Neutrophil (primary cell): ENCODE results near the gene MCAT.

Experiments
- H3K27ac ChIP-seq: fragments of 200-600 bp; sonication (generic); 2 replicates; pipeline ENCODE4 v1.5.1; 2016; ENCODE audit warnings: mild to moderate bottlenecking, moderate library complexity
- H3K27me3 ChIP-seq: fragments of 200-600 bp; sonication (generic); 2 replicates; pipeline ENCODE4 v1.6.0; 2016; ENCODE audit warnings: mild to moderate bottlenecking
- H3K36me3 ChIP-seq: fragments of 200-600 bp; sonication (generic); 2 replicates; pipeline ENCODE4 v1.5.1; 2017
- H3K4me1 ChIP-seq, 2 experiments: fragments of 200-600 bp in 1 of 2; sonication (generic) in 1 of 2; 1 replicate in 1 of 2; 2 replicates in 1 of 2; pipeline versions ENCODE4 v1.5.1 to v1.6.1; 2013 to 2016; ENCODE audit warnings: low read depth in 1 of 2, low read length in 1 of 2, mild to moderate bottlenecking in 1 of 2, moderate library complexity in 1 of 2; ENCODE audit not compliant: control insufficient read depth in 1 of 2, insufficient read depth in 1 of 2
- H3K4me3 ChIP-seq, 2 experiments: fragments of 200-600 bp in 1 of 2; sonication (generic) in 1 of 2; 1 replicate in 1 of 2; 2 replicates in 1 of 2; pipeline ENCODE4 v1.5.1; 2013 to 2016; ENCODE audit warnings: low read depth in 1 of 2, low read length in 1 of 2, mild to moderate bottlenecking in 1 of 2, moderate library complexity in 1 of 2
- H3K9me3 ChIP-seq: fragments of 200-600 bp; sonication (generic); 2 replicates; pipeline ENCODE4 v1.5.1; 2016
- CTCF ChIP-seq: fragments of 200-600 bp; sonication (generic); IDR thresholded peaks from 2 replicates; pipeline ENCODE4 v1.5.1; 2016; ENCODE audit warnings: antibody characterized with exemption

MCAT gene

DNA sequence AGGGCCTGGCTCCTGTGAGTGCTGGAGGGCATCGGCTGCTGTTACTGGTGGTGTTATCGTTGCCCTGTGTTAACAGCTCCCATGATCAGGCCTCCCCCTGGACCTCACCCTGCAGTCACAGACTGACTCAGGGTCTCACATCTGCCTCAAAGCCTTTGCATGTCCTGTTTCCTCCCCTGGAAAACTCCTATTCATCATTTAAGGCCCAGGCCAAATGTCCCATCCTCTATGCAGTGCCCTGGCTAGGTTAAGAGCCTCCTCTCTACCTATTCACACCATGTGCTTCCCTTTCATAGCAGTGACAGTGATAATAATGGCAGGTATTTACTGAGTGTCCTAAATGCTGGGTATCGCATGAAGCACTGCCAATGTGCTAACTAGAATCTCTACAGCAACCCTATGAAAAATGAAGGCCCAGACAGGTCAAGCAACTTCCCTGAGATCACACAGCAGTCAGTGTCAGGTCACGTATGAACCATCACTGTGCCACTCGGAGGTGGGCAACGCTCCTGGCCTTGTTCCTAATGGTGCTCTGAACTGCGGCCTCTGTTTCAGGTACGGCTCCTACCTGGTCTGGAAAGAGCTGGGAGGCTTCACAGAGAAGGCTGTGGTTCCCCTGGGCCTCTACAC, 17.4 kb upstream of the MCAT start:
- Histone ChIP-seq H3K36me3 (peaks cover 82% of the 10 kb centered on the region), H3K4me1 (peaks cover 41 to 56% of the 10 kb centered on the region in 2 experiments), H3K4me3 (no peak overlapping the region), H3K27ac (peak overlapping the region; percentile 89), H3K9me3 (no peaks in the 10 kb centered on the region), H3K27me3 (no peaks in the 10 kb centered on the region)
- no peak for TF ChIP-seq CTCF

DNA sequence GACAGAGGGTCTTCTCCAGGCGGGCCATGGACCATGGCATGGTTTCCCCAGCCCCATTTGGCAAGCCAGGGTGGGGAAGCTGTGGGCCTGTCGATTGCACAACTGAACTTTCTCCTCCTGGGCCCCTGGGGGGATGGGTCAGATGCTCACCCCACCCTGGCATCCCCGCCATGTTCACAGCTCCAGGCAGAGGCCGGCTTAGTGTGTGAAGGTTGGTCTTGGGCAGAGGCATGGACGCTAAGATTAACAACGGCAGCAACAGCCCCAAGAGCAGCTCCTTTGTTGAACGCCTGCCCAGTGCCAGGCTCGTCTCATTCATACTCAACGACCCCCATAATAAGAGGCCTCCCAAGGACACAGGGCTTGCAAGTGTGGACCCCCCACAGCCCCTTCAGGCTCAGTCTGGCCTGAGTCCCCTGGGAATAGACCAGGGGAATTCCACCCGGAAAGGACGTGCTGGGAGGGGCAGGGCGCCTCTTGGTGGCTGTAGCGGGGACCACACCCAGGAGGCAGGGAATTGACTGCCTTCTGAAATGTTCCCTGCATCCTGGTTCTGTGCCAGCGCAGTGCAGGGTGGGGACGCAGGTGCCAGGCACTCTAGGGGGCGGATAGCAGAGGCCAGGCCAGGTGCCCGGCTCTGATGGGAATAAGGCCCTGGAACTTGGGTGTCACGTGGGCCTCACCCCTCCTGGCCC, 16.4 kb upstream of the MCAT start:
- H3K9me3 ChIP-seq, result no peaks in the 10 kb centered on the region
- H3K36me3 ChIP-seq, result peaks cover 75% of the 10 kb centered on the region
- no peak overlapping the region for H3K4me3 ChIP-seq
- H3K27me3 ChIP-seq, result no peaks in the 10 kb centered on the region
- TF ChIP-seq CTCF, result peak; percentile 40
- H3K4me1 ChIP-seq, result peaks cover 51 to 66% of the 10 kb centered on the region in 2 experiments
- H3K27ac ChIP-seq, result peak overlapping the region; percentile 89

GRCh38 chr22:43158778-43159483, 15.7 kb upstream of the MCAT start:
- peak overlapping the region; percentile 89 for H3K27ac ChIP-seq

GRCh38 chr22:43157874-43158546, 14.8 kb upstream of the MCAT start:
- H3K27ac ChIP-seq, result peak overlapping the region; percentile 89
- H3K27me3 ChIP-seq, result no peaks in the 10 kb centered on the region
- H3K4me3 ChIP-seq, result no peak overlapping the region
- H3K4me1 ChIP-seq, result peaks cover 61 to 65% of the 10 kb centered on the region in 2 experiments
- H3K36me3 ChIP-seq, result peaks cover 58% of the 10 kb centered on the region
- H3K9me3 ChIP-seq, result no peaks in the 10 kb centered on the region
- TF ChIP-seq CTCF, result no peak

More at GRCh38 chr22:43158778-43159483, 15.7 kb upstream of the MCAT start:
- Histone ChIP-seq H3K4me1 (peaks cover 53 to 67% of the 10 kb centered on the region in 2 experiments), H3K4me3 (no peak overlapping the region), H3K9me3 (no peaks in the 10 kb centered on the region), H3K36me3 (peaks cover 68% of the 10 kb centered on the region), H3K27me3 (no peaks in the 10 kb centered on the region)
- TF ChIP-seq CTCF, result no peak

DNA sequence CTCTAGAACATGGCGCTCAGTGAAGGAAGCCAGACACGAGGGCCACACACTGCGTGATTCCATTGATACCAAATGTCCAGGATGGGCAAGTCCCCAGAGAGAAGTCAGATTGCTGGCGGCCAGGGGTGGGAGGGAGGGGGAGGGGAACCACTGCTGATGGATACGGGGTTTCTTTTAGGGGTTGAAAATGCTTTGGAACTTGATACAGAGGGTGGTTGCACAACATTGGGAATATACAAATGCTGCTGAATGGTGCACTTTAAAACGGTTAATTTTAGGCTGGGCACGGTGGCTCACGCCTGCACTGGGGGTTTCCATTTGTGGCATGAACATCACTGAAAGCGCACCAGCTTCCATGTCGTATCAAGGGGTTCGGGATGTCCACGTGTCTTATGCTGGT, 13.2 kb upstream of the MCAT start:
- Histone ChIP-seq H3K9me3 (no peaks in the 10 kb centered on the region), H3K27me3 (no peaks in the 10 kb centered on the region), H3K4me1 (peaks cover 71 to 74% of the 10 kb centered on the region in 2 experiments), H3K36me3 (peaks cover 42% of the 10 kb centered on the region), H3K27ac (peak overlapping the region; percentile 89), H3K4me3 (no peak overlapping the region)
- TF ChIP-seq CTCF, result no peak
